Epithelial cell of proximal tubule (primary cell): ENCODE measurements around the gene PTGES. TPM values are rescaled to one million over a fixed set of nuclear protein-coding genes. Genes with fewer than 3 reads are reported as not detected.
"Not testable (repeated sequence)": the region's sequence is repeated elsewhere in the genome, so short reads cannot be mapped to it uniquely, and the experiment has no call there.

Experiments
- DNase-seq: peaks from one replicate; pipeline ENCODE4 v3.0.0-alpha.2; 2011; ENCODE audit warnings: low read depth
- H3K4me3 ChIP-seq: 2 replicates; pipeline ENCODE4 v1.5.1; 2011; ENCODE audit warnings: low read depth, mild to moderate bottlenecking, low read length
- total RNA-seq: library from RNA; depleted of rRNA; stranded (reverse); fragments of >200 nt; gene quantifications from 2 replicates; pipeline ENCODE4 v1.2.3, GENCODE V29; 2015
- TF ChIP-seq, protein P1 (sequence below): conservative IDR thresholded peaks from 2 replicates; pipeline ENCODE4 v1.5.1; 2012; ENCODE audit warnings: low read depth, mild to moderate bottlenecking, low read length

Gene PTGES
- total RNA-seq, 1 donor from 2014 or later: 33.6 TPM

GRCh38 chr9:129769669-129770068, 16.8 kb upstream of the PTGES start:
- TF ChIP-seq, protein P1, sequence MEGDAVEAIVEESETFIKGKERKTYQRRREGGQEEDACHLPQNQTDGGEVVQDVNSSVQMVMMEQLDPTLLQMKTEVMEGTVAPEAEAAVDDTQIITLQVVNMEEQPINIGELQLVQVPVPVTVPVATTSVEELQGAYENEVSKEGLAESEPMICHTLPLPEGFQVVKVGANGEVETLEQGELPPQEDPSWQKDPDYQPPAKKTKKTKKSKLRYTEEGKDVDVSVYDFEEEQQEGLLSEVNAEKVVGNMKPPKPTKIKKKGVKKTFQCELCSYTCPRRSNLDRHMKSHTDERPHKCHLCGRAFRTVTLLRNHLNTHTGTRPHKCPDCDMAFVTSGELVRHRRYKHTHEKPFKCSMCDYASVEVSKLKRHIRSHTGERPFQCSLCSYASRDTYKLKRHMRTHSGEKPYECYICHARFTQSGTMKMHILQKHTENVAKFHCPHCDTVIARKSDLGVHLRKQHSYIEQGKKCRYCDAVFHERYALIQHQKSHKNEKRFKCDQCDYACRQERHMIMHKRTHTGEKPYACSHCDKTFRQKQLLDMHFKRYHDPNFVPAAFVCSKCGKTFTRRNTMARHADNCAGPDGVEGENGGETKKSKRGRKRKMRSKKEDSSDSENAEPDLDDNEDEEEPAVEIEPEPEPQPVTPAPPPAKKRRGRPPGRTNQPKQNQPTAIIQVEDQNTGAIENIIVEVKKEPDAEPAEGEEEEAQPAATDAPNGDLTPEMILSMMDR: no peak
- no peak overlapping the region for H3K4me3 ChIP-seq
- DNase-seq: no peak

DNA sequence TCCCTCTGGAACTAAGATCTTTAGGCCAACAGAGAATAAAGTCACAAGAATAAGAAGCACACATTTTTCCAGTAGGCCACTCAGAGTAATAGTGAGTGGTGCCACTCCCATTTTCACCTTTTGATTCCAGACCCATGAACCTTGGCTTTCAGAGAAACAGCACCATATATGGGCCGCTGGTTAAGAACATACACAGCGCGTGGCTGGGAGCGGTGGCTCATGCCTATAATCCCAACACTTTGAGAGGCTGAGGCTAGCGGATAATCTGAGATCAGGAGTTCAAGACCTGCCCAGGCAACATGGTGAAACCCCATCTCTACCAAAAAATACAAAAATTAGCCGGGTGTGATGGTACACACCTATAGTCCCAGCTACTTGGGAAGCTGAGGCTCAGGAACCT, 15.6 kb upstream of the PTGES start:
- TF ChIP-seq, protein P1: no peak
- H3K4me3 ChIP-seq: no peak overlapping the region
- no peak for DNase-seq

GRCh38 chr9:129765764-129766317, 13.0 kb upstream of the PTGES start:
- DNase-seq: no peak
- H3K4me3 ChIP-seq: no peak overlapping the region
- TF ChIP-seq, protein P1: no peak

GRCh38 chr9:129762985-129763926, 10.4 kb upstream of the PTGES start:
- no peak for DNase-seq
- TF ChIP-seq, protein P1: no peak

DNA sequence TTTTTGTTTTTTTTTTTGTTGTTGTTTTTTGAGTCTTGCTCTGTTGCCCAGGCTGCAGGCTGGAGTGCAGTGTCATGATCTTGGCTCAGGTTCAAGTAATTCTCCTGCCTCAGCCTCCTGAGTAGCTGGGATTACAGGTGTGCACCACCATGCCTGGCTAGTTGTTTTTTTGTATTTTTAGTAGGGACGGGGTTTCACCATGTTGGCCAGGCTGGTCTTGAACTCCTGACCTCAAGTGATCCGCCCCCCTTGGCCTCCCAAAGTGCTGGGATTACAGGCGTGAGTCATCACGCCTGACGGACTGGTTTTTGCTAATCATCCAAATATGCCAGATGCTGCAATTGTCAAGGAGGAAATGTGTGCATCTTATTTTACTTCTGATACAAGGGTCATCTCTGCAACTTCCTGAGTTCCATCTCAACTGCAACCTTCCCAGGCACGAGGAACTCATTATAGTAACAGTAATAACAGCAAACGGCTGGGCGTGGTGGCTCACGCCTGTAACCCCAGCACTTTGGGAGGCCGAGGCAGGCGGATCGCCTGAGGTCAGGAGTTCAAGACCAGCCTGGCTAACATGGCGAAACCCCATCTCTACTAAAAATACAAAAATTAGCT, 9.6 kb upstream of the PTGES start:
- not testable (repeated sequence) for H3K4me3 ChIP-seq
- DNase-seq: peak; percentile 37

More at GRCh38 chr9:129762985-129763926, 10.4 kb upstream of the PTGES start:
- no peak overlapping the region for H3K4me3 ChIP-seq

DNA sequence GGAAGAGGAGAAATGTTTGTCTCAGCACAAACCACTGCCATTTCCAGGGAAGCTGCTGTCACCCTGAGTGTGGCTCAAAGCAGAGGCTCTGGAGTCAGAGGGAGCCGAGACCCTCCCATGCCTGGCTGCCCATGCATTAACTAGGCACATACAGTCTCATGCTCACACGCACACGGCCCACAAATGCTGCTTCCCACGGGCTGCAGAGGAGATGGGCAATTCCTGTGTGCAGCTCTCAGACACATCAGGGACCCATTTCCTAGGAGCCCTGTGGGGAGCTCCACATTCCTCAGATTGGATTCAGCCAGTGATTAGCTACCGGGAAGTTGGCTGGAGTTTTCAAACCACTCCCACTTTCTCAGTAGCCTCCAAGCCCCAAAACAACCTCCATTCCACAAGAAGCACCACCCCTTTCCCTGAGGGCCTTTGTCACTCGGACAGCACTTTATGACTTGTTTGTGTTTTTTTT, 9.1 kb upstream of the PTGES start:
- no peak overlapping the region for H3K4me3 ChIP-seq
- TF ChIP-seq, protein P1: no peak
- no peak for DNase-seq

DNA sequence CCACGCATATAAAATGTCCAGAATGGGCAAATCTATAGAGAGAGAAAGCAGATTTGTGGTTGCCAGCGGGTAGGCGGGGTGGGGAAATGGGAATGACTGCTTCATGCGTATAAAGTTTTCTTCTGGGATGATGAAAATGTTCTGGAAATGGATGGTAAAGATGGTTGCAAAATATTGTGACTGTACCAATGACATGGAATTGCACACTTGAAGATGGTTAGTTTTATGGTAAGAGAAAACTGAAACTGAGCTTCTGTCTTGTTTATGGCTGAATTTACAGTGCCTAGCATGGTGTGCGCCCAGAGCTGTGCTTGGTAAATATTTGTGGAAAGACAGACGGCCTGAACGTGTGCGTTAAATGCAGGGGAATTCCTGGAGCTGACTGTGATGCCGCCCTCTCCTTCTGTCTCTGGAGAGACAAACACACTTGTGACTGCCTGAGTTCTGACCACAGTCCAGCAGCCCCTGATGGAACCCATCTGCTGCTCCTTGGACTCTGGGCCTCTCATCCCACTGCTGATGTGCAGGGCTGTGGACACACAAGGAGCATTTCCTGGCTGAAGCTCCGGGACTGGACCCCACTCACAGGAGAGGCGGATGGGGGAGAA, 8.6 kb upstream of the PTGES start:
- no peak overlapping the region for H3K4me3 ChIP-seq
- DNase-seq: no peak
- TF ChIP-seq, protein P1: no peak

GRCh38 chr9:129760784-129761183, 7.9 kb upstream of the PTGES start:
- not testable (repeated sequence) for DNase-seq, H3K4me3 ChIP-seq
